ENCODE measurements around the gene TMEM139.
"Not testable (repeated sequence)": the region's sequence is repeated elsewhere in the genome, so short reads cannot be mapped to it uniquely, and the experiment has no call there.

The TMEM139 gene

GRCh38 chr7:143259765-143260164 is 25.0 kb upstream of the TMEM139 start:
- H3K4me1 ChIP-seq (ENCODE audit: low read length) = peaks cover 18% of the 10 kb centered on the region
- H3K4me2 ChIP-seq (ENCODE audit: low read depth, low read length) = no peak overlapping the region
- H3K36me3 ChIP-seq (replicated peaks; ENCODE audit: insufficient read depth, low read length) = no peaks in the 10 kb centered on the region
- no peaks in the 10 kb centered on the region for H3K9me2 ChIP-seq (replicated peaks; ENCODE audit: insufficient read depth, low read length)
- H4K20me1 ChIP-seq (ENCODE audit: insufficient read depth, low read length) = no peaks in the 10 kb centered on the region
- no peak for TF ChIP-seq EZH2phosphoT487 (IDR thresholded peaks at IDR 0.05; ENCODE audit: low read length)
- TF ChIP-seq EZH2 (optimal IDR thresholded peaks at IDR 0.05; ENCODE audit: low read depth, low read length) = no peak
- no peak for TF ChIP-seq CTCF (IDR thresholded peaks at IDR 0.05; ENCODE audit: low read length)
- peaks cover 15% of the 10 kb centered on the region for H3K79me2 ChIP-seq (ENCODE audit: low read length)
- H3K4me3 ChIP-seq (ENCODE audit: low read length) = no peak overlapping the region
- H2AFZ ChIP-seq (ENCODE audit: low read length) = no peak overlapping the region
- H3K9ac ChIP-seq (ENCODE audit: low read length) = no peak overlapping the region
- DNase-seq = no peak
- H3F3A ChIP-seq (ENCODE audit: insufficient read depth, low read length) = peaks cover 3% of the 10 kb centered on the region; the same call in 1 of the 2 replicates
- H3K27ac ChIP-seq (ENCODE audit: low read length) = no peak overlapping the region
- no peaks in the 10 kb centered on the region for H3K9me3 ChIP-seq (replicated peaks; ENCODE audit: insufficient read depth, low read length)
- no peaks in the 10 kb centered on the region for H3K27me3 ChIP-seq (replicated peaks; ENCODE audit: insufficient read depth, low read length)

- TF ChIP-seq EZH2 (optimal IDR thresholded peaks at IDR 0.05; ENCODE audit: low read depth, low read length) (no peak), EZH2phosphoT487 (IDR thresholded peaks at IDR 0.05; ENCODE audit: low read length) (no peak), CTCF (IDR thresholded peaks at IDR 0.05; ENCODE audit: low read length) (no peak)
- H4K20me1 ChIP-seq (ENCODE audit: insufficient read depth, low read length) = no peaks in the 10 kb centered on the region
- H3K4me3 ChIP-seq (ENCODE audit: low read length) = no peak overlapping the region
- DNase-seq = no peak
- H3K4me2 ChIP-seq (ENCODE audit: low read depth, low read length) = no peak overlapping the region
- 0 out of 2 replicates have a peak, but pooled peaks cover 1% of the 10 kb centered on the region for H3K36me3 ChIP-seq (replicated peaks; ENCODE audit: insufficient read depth, low read length)
- H3K27ac ChIP-seq (ENCODE audit: low read length) = no peak overlapping the region
- H2AFZ ChIP-seq (ENCODE audit: low read length) = no peak overlapping the region
- no peaks in the 10 kb centered on the region for H3K9me3 ChIP-seq (replicated peaks; ENCODE audit: insufficient read depth, low read length)
- H3K4me1 ChIP-seq (ENCODE audit: low read length) = peaks cover 18% of the 10 kb centered on the region
- H3K9me2 ChIP-seq (replicated peaks; ENCODE audit: insufficient read depth, low read length) = no peaks in the 10 kb centered on the region
- H3K27me3 ChIP-seq (replicated peaks; ENCODE audit: insufficient read depth, low read length) = no peaks in the 10 kb centered on the region
- no peak overlapping the region for H3K9ac ChIP-seq (ENCODE audit: low read length)
- H3F3A ChIP-seq (ENCODE audit: insufficient read depth, low read length) = peaks cover 3% of the 10 kb centered on the region; the same call in 1 of the 2 replicates
- H3K79me2 ChIP-seq (ENCODE audit: low read length) = peaks cover 20% of the 10 kb centered on the region
Measured at GRCh38 chr7:143261901-143262300, 22.9 kb upstream of the TMEM139 start.

GRCh38 chr7:143263266-143264195 is 21.2 kb upstream of the TMEM139 start, which contains the start of gene GSTK1:
TSS of gene GSTK1 (plus strand) at chr7:143263441. CDS start at chr7:143263514, 73 bp downstream.
- Histone ChIP-seq H3K36me3 (replicated peaks; ENCODE audit: insufficient read depth, low read length) (0 out of 2 replicates have a peak, but pooled peaks cover 5% of the 10 kb centered on the region), H2AFZ (ENCODE audit: low read length) (peak within 1 kb of the TSS; percentile 89), H3K4me1 (ENCODE audit: low read length) (peaks cover 15% of the 10 kb centered on the region), H3K4me2 (ENCODE audit: low read depth, low read length) (peak within 1 kb of the TSS; percentile 91), H3K9ac (ENCODE audit: low read length) (peak within 1 kb of the TSS; percentile 78), H3K79me2 (ENCODE audit: low read length) (peaks cover 20% of the 10 kb centered on the region), H4K20me1 (ENCODE audit: insufficient read depth, low read length) (no peaks in the 10 kb centered on the region), H3K27me3 (replicated peaks; ENCODE audit: insufficient read depth, low read length) (no peaks in the 10 kb centered on the region), H3K9me3 (replicated peaks; ENCODE audit: insufficient read depth, low read length) (no peaks in the 10 kb centered on the region), H3K4me3 (ENCODE audit: low read length) (peak within 1 kb of the TSS; percentile 91), H3K27ac (ENCODE audit: low read length) (no peak within 1 kb of the TSS; the same call in 1 of the 2 replicates), H3F3A (ENCODE audit: insufficient read depth, low read length) (peaks cover 3% of the 10 kb centered on the region; the same call in 1 of the 2 replicates), H3K9me2 (replicated peaks; ENCODE audit: insufficient read depth, low read length) (no peaks in the 10 kb centered on the region)
- no peak for TF ChIP-seq EZH2 (optimal IDR thresholded peaks at IDR 0.05; ENCODE audit: low read depth, low read length)
- no peak for TF ChIP-seq CTCF (IDR thresholded peaks at IDR 0.05; ENCODE audit: low read length)
- TF ChIP-seq EZH2phosphoT487 (IDR thresholded peaks at IDR 0.05; ENCODE audit: low read length) = no peak
- DNase-seq = peak; percentile 88

GRCh38 chr7:143264196-143264568 is 20.6 kb upstream of the TMEM139 start:
- H3K9me3 ChIP-seq (replicated peaks; ENCODE audit: insufficient read depth, low read length); H3K27ac ChIP-seq (ENCODE audit: low read length); H3F3A ChIP-seq (ENCODE audit: insufficient read depth, low read length); H4K20me1 ChIP-seq (ENCODE audit: insufficient read depth, low read length); H3K9me2 ChIP-seq (replicated peaks; ENCODE audit: insufficient read depth, low read length); H3K27me3 ChIP-seq (replicated peaks; ENCODE audit: insufficient read depth, low read length); H3K36me3 ChIP-seq (replicated peaks; ENCODE audit: insufficient read depth, low read length); DNase-seq: not testable (repeated sequence)
- Histone ChIP-seq H2AFZ (ENCODE audit: low read length) (peak overlapping the region; percentile 89), H3K4me3 (ENCODE audit: low read length) (peak overlapping the region; percentile 91), H3K4me1 (ENCODE audit: low read length) (peaks cover 10% of the 10 kb centered on the region), H3K9ac (ENCODE audit: low read length) (peak overlapping the region; percentile 78; the same call in 1 of the 2 replicates), H3K4me2 (ENCODE audit: low read depth, low read length) (peak overlapping the region; percentile 91), H3K79me2 (ENCODE audit: low read length) (peaks cover 20% of the 10 kb centered on the region)

All from MM.1S (cell line).